Measurements from ENCODE around the gene CLEC4C. TPM values are rescaled to one million over a fixed set of nuclear protein-coding genes. Genes with fewer than 3 reads are reported as not detected.

Gene CLEC4C
- total and polyA plus RNA-seq, 2 of the 4 experiments (the other 2 are of a cell fraction): not detected

GRCh38 chr12:7723926-7724325 lies 23.2 kb downstream of the CLEC4C start:
- Histone ChIP-seq H3K56ac (ENCODE audit: extremely low read depth, insufficient read depth, low read length) (no peak overlapping the region), H2AK5ac (ENCODE audit: low read depth, low read length) (no peak overlapping the region), H3K23ac (ENCODE audit: low read depth, low read length) (no peak overlapping the region), H4K5ac (ENCODE audit: low read depth, low read length) (no peak overlapping the region), H3K4me1 (ENCODE audit: control insufficient read depth, insufficient read depth, low read length) (no peaks in the 10 kb centered on the region), H3K36me3 (ENCODE audit: control insufficient read depth, insufficient read depth, low read length) (no peaks in the 10 kb centered on the region), H4K20me1 (ENCODE audit: insufficient read depth, low read length) (no peaks in the 10 kb centered on the region), H2BK15ac (ENCODE audit: low read depth, low read length) (no peak overlapping the region), H3K9me1 (ENCODE audit: insufficient read depth, low read length) (no peaks in the 10 kb centered on the region), H3K14ac (replicated peaks; ENCODE audit: low read depth, low read length) (no peak overlapping the region), H2BK20ac (ENCODE audit: low read depth, low read length) (no peak overlapping the region), H2AK9ac (replicated peaks; ENCODE audit: low read depth, low read length, poor library complexity) (no peak overlapping the region), H4K91ac (ENCODE audit: insufficient read depth, low read depth, low read length) (no peak overlapping the region), H2AFZ (replicated peaks; ENCODE audit: low read length, poor library complexity) (no peak overlapping the region), H3K4me3 (ENCODE audit: insufficient read depth, low read depth, low read length) (no peak overlapping the region), H3K27ac (ENCODE audit: insufficient read depth, low read length) (no peak overlapping the region), H3K9me3 (ENCODE audit: control insufficient read depth, insufficient read depth, low read length) (no peaks in the 10 kb centered on the region), H3K4me2 (ENCODE audit: low read depth, low read length) (no peak overlapping the region), H2BK5ac (ENCODE audit: low read depth, low read length, poor library complexity, severe bottlenecking) (no peak overlapping the region), H3K27me3 (ENCODE audit: control insufficient read depth, insufficient read depth, low read length) (no peaks in the 10 kb centered on the region), H3K18ac (ENCODE audit: low read depth, low read length) (no peak overlapping the region), H3K79me1 (ENCODE audit: low read depth in 1 of 2, low read length in 2 of 2) (no peaks in the 10 kb centered on the region), H2BK120ac (ENCODE audit: low read depth, low read length) (no peak overlapping the region), H3K9ac (ENCODE audit: low read depth, low read length) (no peak overlapping the region), H3K4ac (ENCODE audit: low read depth, low read length) (no peak overlapping the region), H4K8ac (ENCODE audit: low read depth in 2 of 2, low read length in 2 of 2) (no peak overlapping the region)
- TF ChIP-seq RCOR1 (IDR thresholded peaks at IDR 0.05; ENCODE audit: insufficient replicate concordance, low read length) (no peak), CEBPB (IDR thresholded peaks at IDR 0.05; ENCODE audit: low read depth, low read length) (no peak)
- no CpG with 5 or more reads among the region's 3 CpGs for WGBS, 2 experiments (ENCODE audit: extremely low coverage in 2 of 2, insufficient read length in 1 of 2)
- intact Hi-C loops (cut with micrococcal nuclease): no loop called here
- dilution Hi-C loops (cut with HindIII; ENCODE audit: low sequenced_read_pairs, unreplicated experiment): no loop called here
- no peak for ATAC-seq (ENCODE audit: low read depth)
- ChIA-PET CTCF (no interaction called here), POLR2A (ENCODE audit: unreplicated experiment) (no interaction called here)
- in situ Hi-C loops (cut with MboI; ENCODE audit: low sequenced_read_pairs): no loop called here
- no peak for DNase-seq
- BruUV-seq (replicated peaks): no TSS peak

Data from IMR-90 (cell line).